Muscle of leg (tissue), 16 donors: Measurements from ENCODE around the gene NXF3. TPM values are rescaled to one million over a fixed set of nuclear protein-coding genes. Genes with fewer than 3 reads are reported as not detected.
"Not testable (repeated sequence)": the region's sequence is repeated elsewhere in the genome, so short reads cannot be mapped to it uniquely, and the experiment has no call there.

Experiments
- DNase-seq: peaks from one replicate; pipeline ENCODE4 v3.0.0; 2013
- H3K27ac ChIP-seq: one replicate; pipeline ENCODE4 v1.5.1; 2013; ENCODE audit warnings: mild to moderate bottlenecking, low read length, control low read depth
- H3K27me3 ChIP-seq: one replicate; pipeline ENCODE4 v1.6.1; 2013; ENCODE audit warnings: low read length; ENCODE audit not compliant: control insufficient read depth, insufficient read depth
- H3K36me3 ChIP-seq: one replicate; pipeline ENCODE4 v1.6.1; 2013; ENCODE audit warnings: low read length; ENCODE audit not compliant: control insufficient read depth, insufficient read depth
- H3K4me1 ChIP-seq: one replicate; pipeline ENCODE4 v1.6.1; 2013; ENCODE audit warnings: low read length; ENCODE audit not compliant: control insufficient read depth, insufficient read depth
- H3K4me3 ChIP-seq: one replicate; pipeline ENCODE4 v1.5.1; 2013; ENCODE audit warnings: low read length, control low read depth
- H3K9me3 ChIP-seq: replicated peaks from 2 replicates; pipeline ENCODE4 v1.6.1; 2013; ENCODE audit warnings: low read depth, low read length; ENCODE audit not compliant: control insufficient read depth
- WGBS: methylation state at CpG from one replicate; pipeline ENCODE4 v1.1.5; 2013; ENCODE audit warnings: missing lambda C conversion rate; ENCODE audit not compliant: insufficient coverage; 5-methylcytosine and 5-hydroxymethylcytosine counted together
- long read RNA-seq, 11 donors: transcript quantifications; one replicate each; lab custom pipeline, GENCODE V29; 2026
- polyA plus RNA-seq, 8 donors: library from polyadenylated mRNA; unstranded; fragments of 120-200 nt; gene quantifications; one replicate each; pipeline versions ENCODE4 v1.2.1 to v1.2.3, GENCODE V29; 2013; ENCODE audit warnings: inconsistent platforms in 1 of 8, low replicate concordance in 1 of 8; ENCODE audit not compliant: insufficient read length in 8 of 8, insufficient read depth in 1 of 8
- total RNA-seq: library from RNA; stranded (reverse); fragments of 120-200 nt; gene quantifications from one replicate; pipeline ENCODE4 v1.2.4, GENCODE V29; 2013

NXF3 gene, protein sequence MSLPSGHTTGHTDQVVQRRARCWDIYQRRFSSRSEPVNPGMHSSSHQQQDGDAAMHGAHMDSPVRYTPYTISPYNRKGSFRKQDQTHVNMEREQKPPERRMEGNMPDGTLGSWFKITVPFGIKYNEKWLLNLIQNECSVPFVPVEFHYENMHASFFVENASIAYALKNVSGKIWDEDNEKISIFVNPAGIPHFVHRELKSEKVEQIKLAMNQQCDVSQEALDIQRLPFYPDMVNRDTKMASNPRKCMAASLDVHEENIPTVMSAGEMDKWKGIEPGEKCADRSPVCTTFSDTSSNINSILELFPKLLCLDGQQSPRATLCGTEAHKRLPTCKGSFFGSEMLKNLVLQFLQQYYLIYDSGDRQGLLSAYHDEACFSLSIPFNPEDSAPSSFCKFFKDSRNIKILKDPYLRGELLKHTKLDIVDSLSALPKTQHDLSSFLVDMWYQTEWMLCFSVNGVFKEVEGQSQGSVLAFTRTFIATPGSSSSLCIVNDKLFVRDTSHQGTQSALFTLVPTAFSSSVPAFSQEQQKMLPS
- not detected for total RNA-seq
- polyA plus RNA-seq, result under 1 TPM in 2 of 8 donors, not detected in 6; 0.08 to 0.39 TPM
- long read RNA-seq, donor 1, result 0 reads
- long read RNA-seq, donor 2, partial matches to known transcripts, result 0 of 5 reads
- long read RNA-seq, donor 2, other reads (novel, unspliced or antisense), result 5 of 5 reads
- long read RNA-seq, donor 3, partial matches to known transcripts, result 7 of 36 reads
- long read RNA-seq, donor 3, other reads (novel, unspliced or antisense), result 29 of 36 reads
- long read RNA-seq, donor 4, partial matches to known transcripts, result 58 of 58 reads
- long read RNA-seq, donor 4, other reads (novel, unspliced or antisense), result 0 of 58 reads
- long read RNA-seq, donor 5, partial matches to known transcripts, result 190 of 208 reads
- long read RNA-seq, donor 5, other reads (novel, unspliced or antisense), result 18 of 208 reads
- long read RNA-seq, donor 6, partial matches to known transcripts, result 166 of 171 reads
- long read RNA-seq, donor 6, other reads (novel, unspliced or antisense), result 5 of 171 reads
- long read RNA-seq, donor 7, result 0 reads
- long read RNA-seq, donor 8, partial matches to known transcripts, result 130 of 130 reads
- long read RNA-seq, donor 8, other reads (novel, unspliced or antisense), result 0 of 130 reads
- long read RNA-seq, donor 9, partial matches to known transcripts, result 31 of 31 reads
- long read RNA-seq, donor 9, other reads (novel, unspliced or antisense), result 0 of 31 reads
- long read RNA-seq, donor 10, partial matches to known transcripts, result 770 of 788 reads
- long read RNA-seq, donor 10, other reads (novel, unspliced or antisense), result 18 of 788 reads
- long read RNA-seq, donor 11, partial matches to known transcripts, result 238 of 238 reads
- long read RNA-seq, donor 11, other reads (novel, unspliced or antisense), result 0 of 238 reads

DNA sequence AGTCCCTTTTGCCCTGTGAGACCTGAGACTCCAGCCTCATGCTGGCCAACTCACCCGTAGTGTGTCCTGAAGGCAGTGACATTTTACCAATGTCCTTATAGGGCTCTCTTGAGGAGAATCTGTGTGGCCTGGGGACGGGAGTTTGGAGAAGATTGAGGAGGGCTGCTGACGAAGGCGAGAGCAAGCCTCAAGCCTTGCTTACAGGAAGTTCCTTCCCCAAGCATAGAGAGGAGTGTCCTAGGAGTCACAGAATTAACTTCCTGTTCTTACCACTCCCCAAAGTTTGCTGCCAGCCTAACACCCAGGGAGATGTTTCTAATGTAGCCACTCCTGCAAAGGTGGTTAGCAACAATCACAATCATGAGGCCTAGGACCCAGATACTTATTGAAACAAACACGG lies at the start of gene NXF3:
Gene NXF3 (minus strand): TSS at position 202 of the 400 bp plus-strand sequence. CDS start 120 bp downstream, at position 82.
- no peaks in the 10 kb centered on the region for H3K9me3 ChIP-seq
- H3K4me3 ChIP-seq, result no peak within 1 kb of the TSS
- H3K27ac ChIP-seq, result no peak within 1 kb of the TSS
- 89% methylated on average over 1 of the region's 5 CpGs for WGBS
- H3K27me3 ChIP-seq, result peaks cover 3% of the 10 kb centered on the region
- no peaks in the 10 kb centered on the region for H3K4me1 ChIP-seq
- no peak for DNase-seq
- no peaks in the 10 kb centered on the region for H3K36me3 ChIP-seq

DNA sequence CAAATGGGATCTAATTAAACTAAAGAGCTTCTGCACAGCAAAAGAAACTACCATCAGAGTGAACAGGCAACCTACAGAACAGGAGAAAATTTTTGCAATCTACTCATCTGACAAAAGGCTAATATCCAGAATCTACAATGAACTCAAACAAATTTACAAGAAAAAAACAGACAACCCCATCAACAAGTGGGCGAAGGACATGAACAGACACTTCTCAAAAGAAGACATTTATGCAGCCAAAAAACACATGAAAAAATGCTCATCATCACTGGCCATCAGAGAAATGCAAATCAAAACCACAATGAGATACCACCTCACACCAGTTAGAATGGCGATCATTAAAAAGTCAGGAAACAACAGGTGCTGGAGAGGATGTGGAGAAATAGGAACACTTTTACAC lies 43.6 kb upstream of the NXF3 start:
- H3K9me3 ChIP-seq, H3K27ac ChIP-seq, H3K4me3 ChIP-seq, H3K36me3 ChIP-seq, DNase-seq, H3K27me3 ChIP-seq, H3K4me1 ChIP-seq: not testable (repeated sequence)
- no CpG with 5 or more reads among the region's 2 CpGs for WGBS

DNA sequence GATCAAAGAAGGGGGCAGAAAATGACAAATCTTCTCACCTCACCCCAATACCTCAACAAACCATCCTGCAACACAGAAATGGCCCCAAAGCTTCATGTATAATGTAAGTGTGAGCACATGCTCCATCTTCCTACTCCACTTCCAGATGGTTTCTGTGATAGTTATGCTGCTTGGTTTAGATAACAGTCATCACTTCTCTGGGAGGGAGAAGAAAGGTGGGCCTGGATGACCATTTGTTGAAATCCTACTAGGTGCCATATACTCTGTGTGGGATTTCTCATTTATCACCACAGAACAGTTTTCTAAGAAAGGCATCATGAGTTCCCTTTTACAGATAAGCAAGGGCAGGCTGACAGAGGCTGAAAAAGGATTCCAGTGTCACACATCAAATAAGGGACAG lies 31.3 kb upstream of the NXF3 start:
- Histone ChIP-seq H3K27ac (no peak overlapping the region), H3K4me3 (no peak overlapping the region), H3K4me1 (no peaks in the 10 kb centered on the region), H3K9me3 (no peaks in the 10 kb centered on the region), H3K36me3 (no peaks in the 10 kb centered on the region), H3K27me3 (peaks cover 11% of the 10 kb centered on the region)
- DNase-seq, result no peak

DNA sequence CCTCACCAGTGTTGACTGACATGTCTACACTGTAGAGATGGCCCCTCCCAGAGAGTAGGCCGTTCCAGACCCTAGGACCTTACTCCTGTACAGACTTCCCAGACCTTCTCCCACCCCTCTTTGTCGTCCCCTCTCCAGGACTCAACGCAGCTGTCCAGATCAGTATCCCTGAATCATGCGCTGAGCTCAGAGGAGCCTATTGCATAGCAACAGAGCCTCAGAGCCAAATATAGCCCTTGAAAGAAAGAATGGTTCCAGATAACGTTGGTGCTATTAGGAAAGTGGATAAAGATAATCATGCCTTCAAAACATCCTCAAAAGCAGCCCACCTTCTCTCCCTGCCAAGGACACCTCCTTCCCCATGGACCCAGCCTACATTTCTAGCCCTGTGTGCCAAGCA lies 27.8 kb upstream of the NXF3 start:
- WGBS, result no CpG with 5 or more reads among the region's 5 CpGs
- H3K27ac ChIP-seq, result no peak overlapping the region
- no peak for DNase-seq
- H3K4me1 ChIP-seq, result no peaks in the 10 kb centered on the region
- peaks cover 4% of the 10 kb centered on the region for H3K27me3 ChIP-seq
- H3K4me3 ChIP-seq, result no peak overlapping the region
- H3K36me3 ChIP-seq, result no peaks in the 10 kb centered on the region
- no peaks in the 10 kb centered on the region for H3K9me3 ChIP-seq

DNA sequence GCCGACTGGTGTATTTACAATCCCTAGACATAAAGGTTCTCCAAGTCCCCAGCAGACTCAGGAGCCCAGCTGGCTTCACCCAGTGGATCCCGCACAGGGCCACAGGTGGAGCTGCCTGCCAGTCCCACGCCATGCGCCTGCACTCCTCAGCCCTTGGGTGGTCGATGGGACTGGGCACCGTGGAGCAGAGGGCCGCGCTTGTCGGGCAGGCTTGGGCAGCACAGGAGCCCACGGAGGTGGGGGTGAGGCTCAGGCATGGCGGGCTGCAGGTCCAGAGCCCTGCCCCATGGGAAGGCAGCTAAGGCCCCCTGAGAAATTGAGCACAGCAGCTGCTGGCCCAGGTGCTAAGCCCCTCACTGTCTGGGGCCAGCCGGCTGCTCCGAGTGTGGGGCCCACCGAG lies 24.0 kb upstream of the NXF3 start:
- not testable (repeated sequence) for H3K4me3 ChIP-seq, H3K27me3 ChIP-seq, H3K4me1 ChIP-seq, DNase-seq, H3K9me3 ChIP-seq, H3K27ac ChIP-seq, H3K36me3 ChIP-seq
- 89% methylated on average over 10 of the region's 14 CpGs for WGBS

DNA sequence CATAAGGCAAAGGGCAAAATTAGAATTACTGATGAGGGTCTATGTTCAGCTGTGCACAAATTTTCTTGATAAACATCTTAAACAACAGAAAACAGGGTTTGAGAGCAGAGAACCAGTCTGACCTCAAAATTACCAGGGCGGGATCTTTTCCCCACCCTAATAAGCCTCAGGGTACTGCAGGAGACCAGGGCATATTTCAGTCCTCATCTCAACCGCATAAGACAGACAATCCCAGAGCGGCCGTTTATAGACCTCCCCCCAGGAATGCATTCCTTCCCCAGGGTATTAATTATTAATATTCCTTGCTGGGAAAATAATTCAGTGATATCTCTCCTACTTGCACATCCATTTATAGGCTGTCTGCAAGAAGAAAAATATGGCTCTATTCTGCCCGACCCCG lies 16.6 kb upstream of the NXF3 start:
- not testable (repeated sequence) for DNase-seq, H3K4me1 ChIP-seq, H3K4me3 ChIP-seq, H3K27ac ChIP-seq, H3K36me3 ChIP-seq, H3K27me3 ChIP-seq
- H3K9me3 ChIP-seq, result peaks cover 10% of the 10 kb centered on the region
- WGBS, result 82% methylated on average over 3 of the region's 6 CpGs

DNA sequence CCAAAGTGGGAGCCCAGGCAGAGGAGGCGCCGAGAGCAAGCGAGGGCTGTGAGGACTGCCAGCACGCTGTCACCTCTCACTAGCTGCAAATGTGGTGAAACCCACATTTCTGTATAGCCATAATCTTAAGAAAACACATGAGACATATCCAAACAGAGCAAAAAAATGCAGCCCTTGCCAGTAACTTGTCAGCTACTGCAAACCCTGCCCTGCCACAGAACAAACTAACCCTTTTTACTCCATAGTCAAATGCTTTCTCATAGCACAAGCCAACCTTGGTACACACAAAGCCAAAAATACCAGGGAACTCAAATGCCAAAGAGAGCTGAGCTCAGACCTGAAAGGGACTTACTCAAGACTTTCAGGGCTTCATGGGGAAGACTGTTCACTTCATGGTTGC lies 14.9 kb upstream of the NXF3 start:
- H3K27me3 ChIP-seq, result peaks cover 2% of the 10 kb centered on the region
- H3K27ac ChIP-seq, result no peak overlapping the region
- H3K4me1 ChIP-seq, result no peaks in the 10 kb centered on the region
- H3K4me3 ChIP-seq, result no peak overlapping the region
- DNase-seq, result no peak
- peaks cover 10% of the 10 kb centered on the region for H3K9me3 ChIP-seq
- WGBS, result 90% methylated on average over 2 of the region's 4 CpGs
- no peaks in the 10 kb centered on the region for H3K36me3 ChIP-seq

DNA sequence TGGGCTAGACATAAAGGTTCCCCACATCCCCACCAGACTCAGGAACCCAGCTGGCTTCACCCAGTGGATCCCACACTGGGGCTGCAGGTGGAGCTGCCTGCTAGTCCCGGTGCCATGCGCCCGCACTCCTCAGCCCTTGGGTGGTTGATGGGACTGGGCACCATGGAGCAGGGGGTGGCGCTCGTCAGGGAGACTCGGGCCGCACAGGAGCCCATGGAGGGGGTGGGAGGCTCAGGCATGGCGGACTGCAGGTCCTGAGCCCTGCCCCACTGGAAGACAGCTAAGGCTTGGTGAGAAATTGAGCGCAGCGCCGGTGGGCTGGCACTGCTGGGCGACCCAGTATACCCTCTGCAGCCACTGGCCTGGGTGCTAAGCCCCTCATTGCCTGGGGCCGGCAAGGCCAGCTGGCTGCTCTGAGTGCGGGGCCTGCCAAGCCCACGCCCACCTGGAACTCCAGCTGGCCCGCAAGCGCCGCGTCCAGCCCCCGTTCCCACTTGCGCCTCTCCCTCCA lies 14.3 kb upstream of the NXF3 start:
- H3K4me3 ChIP-seq, H3K36me3 ChIP-seq, H3K4me1 ChIP-seq, H3K27me3 ChIP-seq, H3K27ac ChIP-seq, DNase-seq: not testable (repeated sequence)
- H3K9me3 ChIP-seq, result peaks cover 10% of the 10 kb centered on the region
- 85% methylated on average over 14 of the region's 21 CpGs for WGBS

DNA sequence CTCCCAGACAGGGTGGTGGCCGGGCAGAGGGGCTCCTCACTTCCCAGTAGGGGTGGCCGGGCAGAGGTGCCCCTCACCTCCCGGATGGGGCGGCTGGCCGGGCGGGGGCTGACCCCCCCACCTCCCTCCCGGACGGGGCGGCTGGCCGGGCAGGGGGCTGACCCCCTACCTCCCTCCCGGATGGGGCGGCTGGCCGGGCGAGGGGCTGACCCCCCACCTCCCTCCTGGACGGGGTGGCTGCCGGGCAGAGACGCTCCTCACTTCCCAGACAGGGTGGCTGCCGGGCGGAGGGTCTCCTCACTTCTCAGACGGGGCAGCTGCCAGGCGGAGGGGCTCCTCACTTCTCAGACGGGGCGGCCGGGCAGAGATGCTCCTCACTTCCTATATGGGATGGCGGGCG lies 11.4 kb upstream of the NXF3 start:
- H3K4me1 ChIP-seq, H3K27ac ChIP-seq, DNase-seq, H3K27me3 ChIP-seq, H3K9me3 ChIP-seq, H3K36me3 ChIP-seq, H3K4me3 ChIP-seq: not testable (repeated sequence)
- WGBS, result 93% methylated on average over 5 of the region's 26 CpGs
